PC-9 (cell line): ENCODE measurements around the gene RPS6KA3.

Experiments
- CTCF ChIP-seq: fragments of 200-600 bp; sonication (generic); conservative IDR thresholded peaks from 2 replicates; pipeline ENCODE4 v1.6.1; 2017; ENCODE audit warnings: mixed run types, antibody characterized with exemption, mild to moderate bottlenecking, moderate library complexity
- EZH2 ChIP-seq: fragments of 200-600 bp; sonication (generic); IDR thresholded peaks from 2 replicates; pipeline ENCODE4 v1.8.0; 2017; ENCODE audit warnings: antibody characterized with exemption, low read depth

GRCh38 chrX:20306668-20307067 is 40.0 kb upstream of the RPS6KA3 start:
- TF ChIP-seq EZH2 (no peak), CTCF (no peak)
